Left ventricle myocardium inferior (tissue), 1 donor: ENCODE measurements around the gene ATF6. TPM values are rescaled to one million over a fixed set of nuclear protein-coding genes. Genes with fewer than 3 reads are reported as not detected.

Experiments used
- DNase-seq: peaks from one replicate; pipeline ENCODE4 v3.0.0-alpha.2; 2020
- H3K27ac ChIP-seq: fragments of 200-600 bp; replicated peaks from 2 replicates; pipeline ENCODE4 v1.8.0; 2021
- H3K27me3 ChIP-seq: fragments of 200-600 bp; 2 replicates; pipeline ENCODE4 v1.8.0; 2021; ENCODE audit warnings: low read depth
- H3K36me3 ChIP-seq: fragments of 200-600 bp; 2 replicates; pipeline ENCODE4 v1.8.0; 2021
- H3K4me1 ChIP-seq: fragments of 200-600 bp; 2 replicates; pipeline ENCODE4 v1.8.0; 2021
- H3K4me3 ChIP-seq: fragments of 200-600 bp; 2 replicates; pipeline ENCODE4 v1.8.0; 2021; ENCODE audit warnings: mild to moderate bottlenecking, moderate library complexity
- H3K9me3 ChIP-seq: fragments of 200-600 bp; replicated peaks from 2 replicates; pipeline ENCODE4 v1.8.0; 2021
- CTCF ChIP-seq: fragments of 200-600 bp; IDR thresholded peaks from 2 replicates; pipeline ENCODE4 v1.8.0; 2021; ENCODE audit warnings: antibody characterized with exemption, mild to moderate bottlenecking, borderline replicate concordance
- intact Hi-C: fragments of 100-400 bp; cut with micrococcal nuclease; formaldehyde crosslinking; loops from one replicate; pipeline ENCODE4 v1.11.0; 2022
- total RNA-seq: library from RNA; stranded (reverse); fragmentation: NEBNext Ultra II Directional; extraction: Animal tissue kit (Norgen Biotek cat#: 25700); gene quantifications from one replicate; pipeline ENCODE4 v1.2.1, GENCODE V29; 2021
- donor health status: DM: no; HTN: yes; CAD: no; lungs with severe emphysema.

Gene ATF6
- total RNA-seq, 1 donor from 2014 or later, result 13.0 TPM

- no peak overlapping the region for H3K27ac ChIP-seq
- no peaks in the 10 kb centered on the region for H3K9me3 ChIP-seq
- H3K27me3 ChIP-seq, result no peaks in the 10 kb centered on the region
- no peak for DNase-seq
- no peak overlapping the region for H3K4me3 ChIP-seq
- TF ChIP-seq CTCF, result no peak
- intact Hi-C loops, result no loop called here
- peaks cover 28% of the 10 kb centered on the region for H3K36me3 ChIP-seq
- H3K4me1 ChIP-seq, result peaks cover 19% of the 10 kb centered on the region
These were observed 12.4 kb downstream of the ATF6 start for GRCh38 chr1:161778522-161778921.

GRCh38 chr1:161779393-161779792 lies 13.3 kb downstream of the ATF6 start:
- H3K4me1 ChIP-seq, result peaks cover 16% of the 10 kb centered on the region
- intact Hi-C loops, result no loop called here
- TF ChIP-seq CTCF, result no peak
- no peak overlapping the region for H3K27ac ChIP-seq
- H3K4me3 ChIP-seq, result no peak overlapping the region
- DNase-seq, result no peak
- H3K36me3 ChIP-seq, result peaks cover 34% of the 10 kb centered on the region
- no peaks in the 10 kb centered on the region for H3K9me3 ChIP-seq
- H3K27me3 ChIP-seq, result no peaks in the 10 kb centered on the region

- no peaks in the 10 kb centered on the region for H3K9me3 ChIP-seq
- no peak overlapping the region for H3K27ac ChIP-seq
- intact Hi-C loops, result no loop called here
- peaks cover 58% of the 10 kb centered on the region for H3K36me3 ChIP-seq
- no peaks in the 10 kb centered on the region for H3K27me3 ChIP-seq
- DNase-seq, result no peak
- TF ChIP-seq CTCF, result no peak
- H3K4me1 ChIP-seq, result no peaks in the 10 kb centered on the region
- H3K4me3 ChIP-seq, result no peak overlapping the region
These were observed 15.9 kb downstream of the ATF6 start for GRCh38 chr1:161781995-161782394.

GRCh38 chr1:161782886-161783285 lies 16.8 kb downstream of the ATF6 start:
- H3K9me3 ChIP-seq, result no peaks in the 10 kb centered on the region
- DNase-seq, result no peak
- H3K4me3 ChIP-seq, result no peak overlapping the region
- intact Hi-C loops, result no loop called here
- H3K27me3 ChIP-seq, result no peaks in the 10 kb centered on the region
- no peak overlapping the region for H3K27ac ChIP-seq
- TF ChIP-seq CTCF, result no peak
- no peaks in the 10 kb centered on the region for H3K4me1 ChIP-seq
- H3K36me3 ChIP-seq, result peaks cover 65% of the 10 kb centered on the region

GRCh38 chr1:161784968-161785367 lies 18.8 kb downstream of the ATF6 start:
- no peak for TF ChIP-seq CTCF
- H3K27me3 ChIP-seq, result no peaks in the 10 kb centered on the region
- H3K4me1 ChIP-seq, result no peaks in the 10 kb centered on the region
- H3K4me3 ChIP-seq, result no peak overlapping the region
- no peaks in the 10 kb centered on the region for H3K9me3 ChIP-seq
- peaks cover 65% of the 10 kb centered on the region for H3K36me3 ChIP-seq
- intact Hi-C loops, result no loop called here
- DNase-seq, result no peak
- no peak overlapping the region for H3K27ac ChIP-seq

GRCh38 chr1:161787355-161787754 lies 21.2 kb downstream of the ATF6 start:
- no peak for TF ChIP-seq CTCF
- intact Hi-C loops, result no loop called here
- H3K36me3 ChIP-seq, result peaks cover 74% of the 10 kb centered on the region
- H3K27me3 ChIP-seq, result no peaks in the 10 kb centered on the region
- no peak for DNase-seq
- no peak overlapping the region for H3K4me3 ChIP-seq
- H3K27ac ChIP-seq, result no peak overlapping the region
- no peaks in the 10 kb centered on the region for H3K4me1 ChIP-seq
- H3K9me3 ChIP-seq, result no peaks in the 10 kb centered on the region
